ENCODE data around the gene BCKDHB.

DNA sequence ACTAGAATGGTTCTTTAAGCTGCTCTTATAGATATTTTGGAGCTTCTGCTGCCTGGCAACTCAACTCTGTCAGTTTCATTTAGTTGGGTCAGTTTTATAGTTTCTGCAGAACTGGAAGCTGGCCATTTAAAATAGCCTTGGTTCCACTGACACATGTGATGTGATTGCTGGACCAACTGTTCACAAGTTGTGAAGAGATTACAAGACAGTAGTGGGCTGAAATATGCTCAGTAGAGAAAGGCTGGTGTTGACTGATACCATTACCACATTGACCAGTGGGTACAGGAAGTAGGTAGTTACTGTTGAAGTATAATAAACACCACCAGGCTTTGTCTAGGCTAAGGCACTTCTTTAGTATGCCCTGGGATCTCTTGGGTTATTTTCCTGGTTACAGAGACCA is 39.0 kb downstream of the BCKDHB start:
- TF ChIP-seq ELF4 (IDR thresholded peaks at IDR 0.05) (no peak), SUZ12 (IDR thresholded peaks at IDR 0.05) (no peak)
